Ovary (tissue), 9 donors: Measurements from ENCODE around the gene HOXC13. TPM values are rescaled to one million over a fixed set of nuclear protein-coding genes. Genes with fewer than 3 reads are reported as not detected.

Source experiments
- DNase-seq, 5 donors: peaks; one replicate each; pipeline ENCODE4 v3.0.0-alpha.2; 2019 to 2020
- H3K27ac ChIP-seq, 2 donors: fragments of 200-600 bp; one replicate each; pipeline versions ENCODE4 v1.5.1 to v1.8.0; 2019 to 2022
- H3K27me3 ChIP-seq: fragments of 200-600 bp; one replicate; pipeline ENCODE4 v1.8.0; 2022
- H3K36me3 ChIP-seq: fragments of 200-600 bp; sonication (generic); one replicate; pipeline ENCODE4 v1.5.1; 2019
- H3K4me1 ChIP-seq: one replicate; pipeline ENCODE4 v1.8.1; 2013; ENCODE audit warnings: mild to moderate bottlenecking, moderate library complexity; ENCODE audit not compliant: insufficient read depth
- H3K4me3 ChIP-seq: fragments of 200-600 bp; sonication (generic); one replicate; pipeline ENCODE4 v1.5.1; 2017
- H3K9me3 ChIP-seq, 2 donors: fragments of 200-600 bp in 1 of 2; sonication (generic) in 1 of 2; one replicate each; pipeline versions ENCODE4 v1.5.1 to v1.8.1; 2013 to 2019; ENCODE audit warnings: mild to moderate bottlenecking in 1 of 2, moderate library complexity in 1 of 2
- CTCF ChIP-seq, 3 donors: fragments of 450-650 bp in 2 of 3; fragments of 200-600 bp in 1 of 3; IDR thresholded peaks; one replicate each; pipeline versions ENCODE4 v1.5.1 to v1.8.0; 2016 to 2022; ENCODE audit warnings: antibody characterized with exemption in 3 of 3, mild to moderate bottlenecking in 1 of 3
- EP300 ChIP-seq: sonication (generic); formaldehyde crosslinking; IDR thresholded peaks from one replicate; pipeline ENCODE4 v1.6.1; 2017; ENCODE audit warnings: antibody characterized with exemption
- POLR2A ChIP-seq: fragments of 450-650 bp; IDR thresholded peaks from one replicate; pipeline ENCODE4 v1.6.1; 2017; ENCODE audit warnings: antibody characterized with exemption, mild to moderate bottlenecking, moderate library complexity
- WGBS, 3 donors: extraction: QIAGEN DNeasy Blood & Tissue Kit in 1 of 3; methylation state at CpG; one replicate each; pipeline versions ENCODE4 v1.1.5 to v1.1.7; 2013 to 2017; 5-methylcytosine and 5-hydroxymethylcytosine counted together
- intact Hi-C, 4 donors: fragments of 100-400 bp; cut with DNase I; formaldehyde crosslinking; loops; one replicate each; pipeline versions ENCODE4 v1.11.0 to v1.15.1; 2022 to 2023
- polyA plus RNA-seq, 2 donors: library from polyadenylated mRNA; stranded (reverse); fragments of 200-250 nt in 1 of 2; fragments of 350-450 nt in 1 of 2; fragmentation: Illumina TruSeq in 1 of 2; extraction: RNeasy Lipid Tissue Mini Kit (QIAGEN cat#74804) in 1 of 2; gene quantifications; one replicate each; pipeline ENCODE4 v1.2.3, GENCODE V29; 2013 to 2014
- total RNA-seq, 7 donors: library from RNA; depleted of rRNA in 2 of 7; stranded (reverse); fragments of >200 nt in 2 of 7; fragmentation: NEBNext Ultra II Directional in 3 of 7; extraction: Animal tissue kit (Norgen Biotek cat#: 25700) in 3 of 7; gene quantifications; one replicate each; pipeline versions ENCODE4 v1.1.0 to v1.2.4, GENCODE V29; 2016 to 2023
- donor health status: DM: no; HTN: no; CAD: no; lungs with moderate emphysema.
- donor health status: DM: no; HTN: no; CAD: no.
- donor health status: Bipolar disorder and iron deficiency.
- donor health status: DM: yes; HTN: yes; CAD: no.
- donor health status: DM: no; HTN: no; CAD: no.
- donor health status: DM: yes; HTN: yes; CAD: no.

HOXC13 gene
- total and polyA plus RNA-seq, 9 donors: not detected

GRCh38 chr12:53976823-53977595 is 38.4 kb downstream of the HOXC13 start:
- intact Hi-C loops: no loop called here
- no peaks in the 10 kb centered on the region for H3K27me3 ChIP-seq
- H3K4me3 ChIP-seq: no peak overlapping the region
- DNase-seq: no peak
- TF ChIP-seq CTCF (IDR thresholded peaks at IDR 0.05): no peak
- WGBS, 3 donors: 17 to 57% (median 17%) methylated on average over 9 of the region's 9 CpGs
- H3K36me3 ChIP-seq: no peaks in the 10 kb centered on the region
- H3K27ac ChIP-seq: no peak overlapping the region
- H3K9me3 ChIP-seq: no peaks in the 10 kb centered on the region
- H3K4me1 ChIP-seq: peaks cover 2% of the 10 kb centered on the region

GRCh38 chr12:53977596-53978445 is 39.2 kb downstream of the HOXC13 start:
- H3K27me3 ChIP-seq: no peaks in the 10 kb centered on the region
- no peak overlapping the region for H3K4me3 ChIP-seq
- whole genome bisulfite sequencing, 3 donors: 5 to 28% (median 8%) methylated on average over 11 of the region's 11 CpGs
- no peak for DNase-seq
- TF ChIP-seq POLR2A: no peak
- no peak for TF ChIP-seq CTCF (IDR thresholded peaks at IDR 0.05)
- no peak for TF ChIP-seq EP300
- intact Hi-C loops: no loop called here
- H3K4me1 ChIP-seq: peaks cover 2% of the 10 kb centered on the region
- H3K36me3 ChIP-seq: no peaks in the 10 kb centered on the region
- no peak overlapping the region for H3K27ac ChIP-seq
- H3K9me3 ChIP-seq: no peaks in the 10 kb centered on the region

- no peaks in the 10 kb centered on the region for H3K4me1 ChIP-seq
- no peaks in the 10 kb centered on the region for H3K27me3 ChIP-seq
- 23 to 43% (median 30%) methylated on average over 15 of the region's 15 CpGs for WGBS, 3 donors
- no peaks in the 10 kb centered on the region for H3K9me3 ChIP-seq
- no peak overlapping the region for H3K4me3 ChIP-seq
- no peak for DNase-seq
- H3K27ac ChIP-seq: no peak overlapping the region
- TF ChIP-seq EP300 (no peak), POLR2A (no peak), CTCF (IDR thresholded peaks at IDR 0.05) (no peak)
- no peaks in the 10 kb centered on the region for H3K36me3 ChIP-seq
- intact Hi-C loops: no loop called here
Observed at GRCh38 chr12:53978477-53979356, 40.1 kb downstream of the HOXC13 start.

DNA sequence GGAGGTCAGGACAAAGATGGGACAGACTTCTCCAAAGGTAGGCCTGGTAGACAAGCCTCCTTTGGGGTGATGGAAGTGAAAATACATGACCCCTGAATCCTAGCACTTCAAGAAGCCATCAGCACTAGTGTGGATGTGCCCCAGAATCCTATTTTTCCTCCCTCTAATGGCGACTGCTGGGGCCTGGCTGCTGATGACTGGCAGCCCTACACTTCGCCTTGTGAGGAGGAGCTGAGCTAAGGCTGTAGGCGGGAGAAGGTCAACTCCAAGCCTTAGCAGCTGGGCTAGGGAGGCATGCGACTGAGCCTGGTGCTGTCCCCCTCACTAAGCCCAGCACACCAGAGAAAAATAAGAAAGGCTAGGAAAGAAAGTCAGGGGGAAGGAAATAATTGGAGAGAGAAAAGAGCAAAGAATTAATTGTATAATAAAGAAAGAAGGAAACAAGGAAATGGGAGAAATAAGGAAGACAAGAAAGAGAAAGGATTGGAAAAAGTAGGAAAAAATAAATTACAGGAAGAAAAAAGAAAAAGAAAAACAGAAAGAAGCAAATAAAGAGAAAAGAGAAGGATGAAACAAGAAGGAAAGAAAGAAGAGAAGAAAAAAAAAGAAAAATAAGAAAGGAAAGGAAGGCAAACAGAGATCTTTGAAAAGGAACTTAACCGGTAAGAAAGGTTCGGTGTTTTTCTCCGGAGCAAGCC is 41.6 kb downstream of the HOXC13 start:
- peaks cover 1% of the 10 kb centered on the region for H3K4me1 ChIP-seq
- H3K27me3 ChIP-seq: no peaks in the 10 kb centered on the region
- no peak for DNase-seq
- TF ChIP-seq EP300: no peak
- TF ChIP-seq CTCF (IDR thresholded peaks at IDR 0.05): no peak
- WGBS, 3 donors: 45 to 71% (median 52%) methylated on average over 7 of the region's 7 CpGs
- intact Hi-C loops: loop anchor here in 2 of 4 donors (10.0 kb wide), 2 partner anchors 385 to 395 kb away; partner anchors contain the start of gene GPR84 (in 1 of the 2)
- H3K36me3 ChIP-seq: no peaks in the 10 kb centered on the region
- no peak overlapping the region for H3K27ac ChIP-seq
- no peak overlapping the region for H3K4me3 ChIP-seq
- no peaks in the 10 kb centered on the region for H3K9me3 ChIP-seq
